Prostate gland (tissue), 2 donors: Measurements from ENCODE around the gene NDST3. TPM values are rescaled to one million over a fixed set of nuclear protein-coding genes. Genes with fewer than 3 reads are reported as not detected.

Source experiments
- DNase-seq: peaks from one replicate; pipeline ENCODE4 v3.0.0-alpha.2; 2019; ENCODE audit warnings: low spot score
- H3K27ac ChIP-seq, 2 donors: fragments of 200-600 bp; sonication (generic); 2 replicates each; pipeline ENCODE4 v1.5.1; 2017 to 2019
- H3K27me3 ChIP-seq: fragments of 200-600 bp; sonication (generic); replicated peaks from 2 replicates; pipeline ENCODE4 v1.5.1; 2019; ENCODE audit not compliant: insufficient read depth
- H3K36me3 ChIP-seq, 2 donors: fragments of 200-600 bp; sonication (generic); 1 replicate in 1 of 2; 2 replicates in 1 of 2; pipeline versions ENCODE4 v1.5.1 to v1.8.1; 2017 to 2019
- H3K4me1 ChIP-seq: fragments of 200-600 bp; sonication (generic); replicated peaks from 2 replicates; pipeline ENCODE4 v1.5.1; 2019
- H3K4me3 ChIP-seq, 2 donors: fragments of 200-600 bp; sonication (generic); 2 replicates each; pipeline ENCODE4 v1.5.1; 2017 to 2019
- H3K9me3 ChIP-seq: fragments of 200-600 bp; sonication (generic); 2 replicates; pipeline ENCODE4 v1.5.1; 2017
- POLR2A ChIP-seq: fragments of 450-650 bp; IDR thresholded peaks from one replicate; pipeline ENCODE4 v1.6.1; 2016; ENCODE audit warnings: antibody characterized with exemption, mild to moderate bottlenecking
- POLR2AphosphoS5 ChIP-seq: sonication (generic); formaldehyde crosslinking; IDR thresholded peaks from one replicate; pipeline ENCODE4 v1.6.1; 2017; ENCODE audit warnings: antibody characterized with exemption
- WGBS: methylation state at CpG from one replicate; pipeline ENCODE4 v1.1.5; 2018; 5-methylcytosine and 5-hydroxymethylcytosine counted together
- intact Hi-C: fragments of 100-400 bp; cut with DNase I; formaldehyde crosslinking; loops from one replicate; pipeline ENCODE4 v1.14.2; 2022
- total RNA-seq, 2 donors: library from RNA; depleted of rRNA; stranded (reverse); fragments of >200 nt; gene quantifications; one replicate each; pipeline ENCODE4 v1.1.0, GENCODE V29; 2016
- TF ChIP-seq, protein P1 (sequence below), 4 experiments: fragments of 200-600 bp in 2 of 4; fragments of 450-650 bp in 2 of 4; sonication (generic) in 2 of 4; IDR thresholded peaks; 1 replicate in 3 of 4; 2 replicates in 1 of 4; pipeline ENCODE4 v1.5.1; 2016 to 2019; ENCODE audit warnings: antibody characterized with exemption in 4 of 4, mild to moderate bottlenecking in 2 of 4, moderate library complexity in 2 of 4

NDST3 gene
- total RNA-seq, 2 donors from 2014 or later, result 0.05 TPM; not detected in 1

GRCh38 chr4:118086344-118086743 lies 52.1 kb downstream of the NDST3 start:
- H3K27ac ChIP-seq, result no peak overlapping the region
- no peak overlapping the region for H3K4me3 ChIP-seq
- H3K36me3 ChIP-seq, result no peaks in the 10 kb centered on the region
- no peak for TF ChIP-seq POLR2A
- TF ChIP-seq, protein P1, sequence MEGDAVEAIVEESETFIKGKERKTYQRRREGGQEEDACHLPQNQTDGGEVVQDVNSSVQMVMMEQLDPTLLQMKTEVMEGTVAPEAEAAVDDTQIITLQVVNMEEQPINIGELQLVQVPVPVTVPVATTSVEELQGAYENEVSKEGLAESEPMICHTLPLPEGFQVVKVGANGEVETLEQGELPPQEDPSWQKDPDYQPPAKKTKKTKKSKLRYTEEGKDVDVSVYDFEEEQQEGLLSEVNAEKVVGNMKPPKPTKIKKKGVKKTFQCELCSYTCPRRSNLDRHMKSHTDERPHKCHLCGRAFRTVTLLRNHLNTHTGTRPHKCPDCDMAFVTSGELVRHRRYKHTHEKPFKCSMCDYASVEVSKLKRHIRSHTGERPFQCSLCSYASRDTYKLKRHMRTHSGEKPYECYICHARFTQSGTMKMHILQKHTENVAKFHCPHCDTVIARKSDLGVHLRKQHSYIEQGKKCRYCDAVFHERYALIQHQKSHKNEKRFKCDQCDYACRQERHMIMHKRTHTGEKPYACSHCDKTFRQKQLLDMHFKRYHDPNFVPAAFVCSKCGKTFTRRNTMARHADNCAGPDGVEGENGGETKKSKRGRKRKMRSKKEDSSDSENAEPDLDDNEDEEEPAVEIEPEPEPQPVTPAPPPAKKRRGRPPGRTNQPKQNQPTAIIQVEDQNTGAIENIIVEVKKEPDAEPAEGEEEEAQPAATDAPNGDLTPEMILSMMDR (IDR thresholded peaks at IDR 0.05), result no peak
- no peak for TF ChIP-seq POLR2AphosphoS5
- 56% methylated on average over 3 of the region's 3 CpGs for WGBS
- DNase-seq, result no peak
- H3K9me3 ChIP-seq, result no peaks in the 10 kb centered on the region
- intact Hi-C loops, result no loop called here
- no peaks in the 10 kb centered on the region for H3K4me1 ChIP-seq
- no peaks in the 10 kb centered on the region for H3K27me3 ChIP-seq

DNA sequence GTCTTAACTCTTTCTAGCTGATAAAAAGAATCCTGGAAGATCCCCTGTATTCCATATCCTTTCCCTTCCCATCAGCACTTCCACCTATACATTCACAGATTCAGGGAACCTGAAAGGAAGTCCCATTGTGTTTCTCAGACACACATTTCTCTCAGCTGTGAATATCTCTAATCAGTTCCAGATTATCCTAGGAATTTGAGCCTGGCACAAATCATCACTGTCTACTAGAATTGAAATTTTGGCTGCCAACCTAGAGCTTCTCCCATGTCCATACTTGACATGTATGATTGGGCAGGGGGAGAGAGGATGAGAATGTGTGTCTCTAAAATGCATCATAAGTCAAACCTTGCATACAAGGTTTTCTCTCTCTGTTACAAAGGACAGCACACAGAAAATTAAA lies 53.1 kb downstream of the NDST3 start:
- TF ChIP-seq, protein P1 (IDR thresholded peaks at IDR 0.05), result no peak
- no peak for TF ChIP-seq POLR2A
- TF ChIP-seq POLR2AphosphoS5, result no peak
- DNase-seq, result no peak
- no peaks in the 10 kb centered on the region for H3K9me3 ChIP-seq
- no peak overlapping the region for H3K4me3 ChIP-seq
- H3K27me3 ChIP-seq, result no peaks in the 10 kb centered on the region
- no peaks in the 10 kb centered on the region for H3K36me3 ChIP-seq
- H3K27ac ChIP-seq, result no peak overlapping the region
- intact Hi-C loops, result no loop called here
- H3K4me1 ChIP-seq, result no peaks in the 10 kb centered on the region

- H3K4me1 ChIP-seq, result no peaks in the 10 kb centered on the region
- TF ChIP-seq POLR2A (no peak), POLR2AphosphoS5 (no peak)
- TF ChIP-seq, protein P1 (IDR thresholded peaks at IDR 0.05), result no peak
- 74% methylated on average over 3 of the region's 3 CpGs for WGBS
- H3K27me3 ChIP-seq, result no peaks in the 10 kb centered on the region
- DNase-seq, result no peak
- H3K9me3 ChIP-seq, result no peaks in the 10 kb centered on the region
- H3K4me3 ChIP-seq, result no peak overlapping the region
- intact Hi-C loops, result no loop called here
- H3K36me3 ChIP-seq, result no peaks in the 10 kb centered on the region
- H3K27ac ChIP-seq, result no peak overlapping the region
Measured at GRCh38 chr4:118099106-118099505, 64.8 kb downstream of the NDST3 start.

- intact Hi-C loops, result no loop called here
- Histone ChIP-seq H3K27ac (no peak overlapping the region), H3K9me3 (no peaks in the 10 kb centered on the region), H3K36me3 (no peaks in the 10 kb centered on the region), H3K4me3 (no peak overlapping the region), H3K27me3 (no peaks in the 10 kb centered on the region), H3K4me1 (no peaks in the 10 kb centered on the region)
- TF ChIP-seq POLR2AphosphoS5 (no peak), POLR2A (no peak)
- TF ChIP-seq, protein P1 (IDR thresholded peaks at IDR 0.05), result no peak
- WGBS, result 70% methylated on average over 2 of the region's 2 CpGs
- DNase-seq, result no peak
Measured at GRCh38 chr4:118102195-118102594, 67.9 kb downstream of the NDST3 start.

DNA sequence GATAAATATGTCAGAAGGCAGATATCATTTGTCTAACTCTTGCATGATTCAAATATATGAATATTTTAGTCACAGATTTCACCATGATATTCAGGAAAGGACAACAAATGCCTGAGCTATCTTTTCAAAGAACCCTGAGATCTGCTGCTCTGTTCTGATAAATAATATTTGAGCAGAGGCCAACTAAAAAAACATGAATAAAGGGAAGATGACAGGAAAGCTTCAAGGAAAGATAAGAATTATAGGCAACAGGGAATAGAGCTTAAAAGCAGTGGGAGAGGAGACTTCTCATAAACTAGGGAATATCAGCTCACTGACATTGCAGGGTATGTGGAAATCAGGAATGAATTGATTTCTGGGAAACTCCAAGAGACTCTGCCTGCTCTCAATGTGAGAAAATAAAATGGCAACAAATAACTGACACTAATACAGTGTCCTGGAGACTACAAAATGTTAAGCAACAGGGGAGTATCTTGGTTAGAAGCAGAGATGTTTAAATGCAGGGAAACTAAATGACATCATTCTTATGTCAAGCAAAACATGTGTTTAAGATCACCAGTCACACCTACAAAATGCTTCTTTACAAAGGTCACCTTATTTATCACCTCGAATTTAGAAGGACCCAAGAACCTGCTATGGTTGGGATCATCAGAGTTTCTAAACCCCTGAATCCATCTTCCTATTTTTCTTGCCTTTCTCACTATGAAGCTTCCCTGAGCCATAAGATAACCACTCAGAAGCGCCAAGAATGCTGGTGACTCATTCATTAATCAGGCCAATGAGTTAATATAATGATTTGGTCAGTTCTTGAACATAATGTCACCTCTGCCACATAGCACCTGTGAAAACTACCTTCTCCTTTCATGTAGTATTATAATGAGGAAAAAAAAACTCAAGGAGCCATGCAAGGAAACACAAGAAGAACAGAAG lies 78.1 kb downstream of the NDST3 start:
- no peak for DNase-seq
- Histone ChIP-seq H3K27me3 (no peaks in the 10 kb centered on the region), H3K4me3 (no peak overlapping the region), H3K36me3 (no peaks in the 10 kb centered on the region), H3K27ac (no peak overlapping the region), H3K9me3 (no peaks in the 10 kb centered on the region), H3K4me1 (no peaks in the 10 kb centered on the region)
- TF ChIP-seq POLR2AphosphoS5 (no peak), POLR2A (no peak)
- TF ChIP-seq, protein P1 (IDR thresholded peaks at IDR 0.05), result no peak
- intact Hi-C loops, result no loop called here
- WGBS, result 69% methylated on average over 2 of the region's 2 CpGs
